GM19463 (cell line): ENCODE data around the gene PLK3.
A peak's percentile ranks its signal among the peaks of the same experiment; 100 is the strongest.
"Not testable (repeated sequence)": the region's sequence is repeated elsewhere in the genome, so short reads cannot be mapped to it uniquely, and the experiment has no call there.

ENCODE experiments used
- ATAC-seq: cut with Tn5 transposase; IDR thresholded peaks from one replicate; pipeline ENCODE4 v1.9.1; 2021; ENCODE audit warnings: mild to moderate bottlenecking, moderate library complexity; ENCODE audit not compliant: unreplicated experiment

PLK3 gene

DNA sequence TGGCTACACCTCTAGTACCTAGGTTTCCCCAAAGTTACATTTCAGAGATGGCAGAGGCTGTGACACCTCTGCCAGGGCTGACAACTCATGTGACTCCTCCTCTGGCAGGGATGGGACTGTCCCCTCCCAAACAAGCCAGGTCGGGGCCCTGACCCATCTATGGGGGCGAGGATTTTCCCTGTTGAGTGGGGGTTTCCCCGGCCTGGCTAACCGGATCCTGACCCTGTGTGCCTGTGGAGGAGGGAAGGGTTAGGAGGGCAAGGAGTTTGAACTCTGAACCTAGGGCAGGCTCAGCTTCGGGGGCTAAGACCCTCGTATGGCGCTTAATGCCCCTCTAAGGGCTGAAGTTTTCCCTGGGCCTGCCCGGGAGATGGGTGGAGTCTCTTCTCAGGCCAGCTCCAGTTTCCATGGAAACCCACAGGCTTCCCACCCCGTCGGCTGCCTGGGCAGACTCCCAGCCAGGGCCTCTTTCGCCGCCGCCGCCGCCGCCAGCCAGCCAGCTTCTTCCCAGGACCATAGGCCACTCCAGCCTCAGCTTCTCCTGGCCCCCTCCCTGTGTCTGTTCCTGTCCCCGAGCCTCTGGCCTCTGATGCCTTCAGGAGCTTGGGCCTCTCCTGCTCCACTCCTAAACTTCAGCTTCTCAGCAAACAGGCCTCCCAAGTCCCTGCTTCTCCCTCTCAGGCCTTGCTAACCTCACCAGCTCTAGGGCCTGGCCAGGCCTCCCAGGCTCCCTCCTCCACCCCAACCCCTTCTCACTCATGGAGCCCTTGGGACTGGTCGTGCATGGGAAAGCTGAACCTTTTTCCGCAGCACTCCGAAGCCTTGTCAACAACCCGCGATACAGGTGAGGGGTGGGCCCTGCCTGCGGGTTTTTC lies 8.1 kb downstream of the PLK3 start, which contains the start of gene BTBD19:
Gene BTBD19 (plus strand): TSS at position 461 of the 875 bp plus-strand sequence. CDS start 298 bp downstream, at position 759.
- ATAC-seq: peak; percentile 26

GRCh38 chr1:44808938-44809917 lies 9.1 kb downstream of the PLK3 start:
- peak; percentile 46 for ATAC-seq

DNA sequence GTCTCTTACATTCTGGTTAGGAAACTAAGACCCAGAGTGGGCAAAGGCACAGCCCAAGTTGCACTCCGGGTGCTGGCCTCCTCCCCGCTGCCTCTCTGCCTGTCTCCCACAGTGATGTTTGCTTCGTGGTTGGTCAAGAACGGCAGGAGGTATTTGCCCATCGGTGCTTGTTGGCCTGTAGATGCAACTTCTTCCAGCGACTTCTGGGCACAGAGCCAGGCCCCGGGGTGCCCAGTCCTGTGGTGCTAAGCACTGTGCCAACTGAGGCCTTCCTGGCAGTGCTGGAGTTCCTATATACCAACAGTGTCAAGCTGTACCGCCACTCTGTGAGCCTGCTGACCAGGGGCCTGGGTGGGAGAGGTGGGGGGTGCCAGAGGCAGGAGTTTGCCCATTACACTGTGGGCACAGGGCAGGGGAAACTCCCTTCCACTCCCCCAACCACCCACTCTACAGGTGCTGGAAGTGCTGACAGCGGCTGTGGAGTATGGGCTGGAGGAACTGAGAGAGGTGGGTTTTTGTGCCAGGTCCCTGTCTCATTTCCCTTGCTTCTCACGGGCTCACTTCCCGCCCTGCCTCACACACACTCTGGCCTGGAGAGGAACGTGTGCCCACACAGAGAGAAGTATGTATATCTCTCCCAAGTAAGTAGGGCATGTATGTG lies 10.1 kb downstream of the PLK3 start:
- no peak for ATAC-seq

DNA sequence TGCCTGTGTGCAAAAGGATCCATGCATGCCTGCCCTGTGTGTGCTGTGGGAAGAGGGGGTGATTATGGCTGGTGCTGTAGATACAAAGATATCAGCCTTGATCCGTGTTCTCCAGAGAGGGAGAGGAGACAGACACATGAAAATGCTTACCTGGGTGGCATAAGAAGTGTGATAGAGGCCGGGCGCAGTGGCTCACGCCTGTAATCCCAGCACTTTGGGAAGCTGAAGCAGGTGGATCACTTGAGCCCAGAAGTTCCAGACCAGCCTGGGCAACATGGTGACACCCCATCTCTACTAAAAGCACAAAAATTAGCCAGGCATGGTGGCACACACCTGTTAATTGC lies 10.6 kb downstream of the PLK3 start:
- not testable (repeated sequence) for ATAC-seq

DNA sequence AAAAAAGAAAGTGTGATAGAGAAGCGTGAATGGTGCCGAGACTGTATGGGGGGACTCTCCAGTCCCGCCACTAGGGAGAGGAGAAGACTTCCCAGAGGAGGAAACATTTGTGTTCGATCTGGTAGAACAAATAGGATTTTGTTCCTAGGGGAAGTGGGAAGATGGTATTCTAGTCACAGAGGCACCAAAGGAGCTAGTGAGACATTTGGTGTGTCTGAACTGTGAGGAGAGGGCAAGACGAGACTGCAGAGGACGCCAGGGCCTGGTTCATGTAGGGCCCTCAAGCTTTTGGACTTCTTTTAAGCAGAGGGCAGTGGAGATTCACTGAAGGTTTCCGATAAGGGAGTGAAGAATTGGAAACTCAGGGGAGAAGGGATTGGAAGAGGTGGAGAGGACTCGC lies 11.1 kb downstream of the PLK3 start:
- ATAC-seq: no peak

DNA sequence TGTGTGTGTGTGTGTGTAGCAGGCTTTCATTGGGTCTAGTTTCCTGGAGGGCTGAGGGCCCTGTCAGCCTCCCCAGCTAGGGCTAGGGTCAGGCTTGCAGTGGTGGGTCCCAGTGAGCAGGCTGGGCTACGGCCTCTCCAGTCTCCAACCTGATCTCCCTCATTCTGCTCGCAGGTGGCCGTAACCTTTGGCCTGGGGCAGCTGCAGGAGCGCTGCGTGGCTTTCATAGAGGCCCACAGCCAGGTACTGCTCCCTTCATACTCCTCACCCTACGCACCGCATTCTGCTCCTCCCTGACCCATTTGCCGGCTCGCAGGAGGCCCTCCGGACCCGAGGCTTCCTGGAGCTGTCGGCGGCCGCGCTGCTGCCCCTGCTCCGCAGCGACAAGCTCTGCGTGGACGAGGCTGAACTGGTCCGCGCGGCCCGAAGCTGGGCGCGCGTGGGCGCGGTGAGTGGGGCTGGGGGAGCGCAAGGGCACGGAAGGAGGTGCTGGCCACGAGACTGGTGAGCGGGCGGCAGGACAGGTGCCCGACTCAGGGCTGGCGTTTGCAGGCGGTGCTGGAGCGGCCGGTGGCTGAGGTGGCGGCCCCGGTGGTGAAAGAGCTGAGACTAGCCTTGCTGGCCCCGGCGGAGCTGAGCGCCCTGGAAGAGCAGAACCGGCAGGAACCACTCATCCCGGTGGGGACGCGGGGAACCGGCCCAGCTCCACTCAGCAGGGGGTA lies 12.8 kb downstream of the PLK3 start:
- ATAC-seq: no peak

- not testable (repeated sequence) for ATAC-seq
Observed at GRCh38 chr1:44815926-44816325, 15.7 kb downstream of the PLK3 start.

- no peak for ATAC-seq
Observed at GRCh38 chr1:44817307-44817706, 17.1 kb downstream of the PLK3 start.

GRCh38 chr1:44817771-44818495 lies 17.8 kb downstream of the PLK3 start:
- no peak for ATAC-seq

DNA sequence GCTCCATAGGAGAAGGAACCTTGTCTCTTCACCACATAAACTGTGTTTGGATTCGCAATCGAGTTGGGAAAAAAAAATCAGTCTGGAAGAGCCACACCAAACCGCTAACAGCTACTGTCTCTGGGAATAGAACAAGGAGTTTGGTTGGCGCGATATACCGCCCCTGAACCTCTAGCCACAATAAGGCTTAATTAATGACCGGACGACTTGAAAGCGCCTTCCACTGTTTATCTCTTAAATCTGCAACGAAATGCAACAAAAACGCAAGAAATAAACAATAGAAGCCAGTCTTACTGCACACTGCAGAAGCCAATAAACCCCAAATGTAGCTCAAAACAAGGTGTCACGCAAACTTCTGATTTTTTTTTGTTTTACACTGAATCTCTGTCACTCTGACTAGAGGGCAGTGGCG lies 19.0 kb downstream of the PLK3 start:
- no peak for ATAC-seq

DNA sequence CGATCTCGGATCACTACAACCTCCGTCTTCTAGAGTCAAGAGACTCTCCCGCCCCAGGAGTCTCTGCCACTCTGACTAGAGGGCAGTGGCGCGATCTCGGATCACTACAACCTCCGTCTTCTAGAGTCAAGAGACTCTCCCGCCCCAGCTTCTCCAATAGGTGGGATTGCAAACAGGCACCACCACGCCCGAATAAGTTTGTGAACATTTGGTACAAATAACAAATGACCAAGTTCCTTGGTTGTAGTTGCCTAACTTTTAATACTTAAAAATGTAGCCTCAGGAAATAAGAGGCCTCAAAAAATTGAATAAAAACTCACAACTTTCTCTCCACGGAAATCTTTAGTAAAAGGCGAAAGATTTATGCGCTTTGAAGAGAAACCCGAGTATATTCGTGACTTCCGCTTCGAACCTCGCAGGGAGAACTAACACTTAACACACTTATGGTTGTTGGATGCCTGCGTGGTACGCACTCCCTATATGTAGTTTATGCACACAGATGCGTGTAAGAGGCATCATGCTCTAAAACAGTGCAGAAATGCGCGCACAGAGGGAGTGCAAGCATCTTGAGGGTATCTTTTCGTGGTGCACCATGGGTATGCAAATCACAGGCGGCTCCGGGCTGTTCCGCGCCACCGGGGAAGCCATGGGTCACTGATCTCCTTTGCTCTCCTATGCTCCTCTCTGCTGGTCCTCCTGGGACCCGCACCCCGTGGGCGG lies 19.6 kb downstream of the PLK3 start:
- ATAC-seq: peak; percentile 74

- ATAC-seq: no peak
Observed at GRCh38 chr1:44820328-44821239, 20.4 kb downstream of the PLK3 start.

DNA sequence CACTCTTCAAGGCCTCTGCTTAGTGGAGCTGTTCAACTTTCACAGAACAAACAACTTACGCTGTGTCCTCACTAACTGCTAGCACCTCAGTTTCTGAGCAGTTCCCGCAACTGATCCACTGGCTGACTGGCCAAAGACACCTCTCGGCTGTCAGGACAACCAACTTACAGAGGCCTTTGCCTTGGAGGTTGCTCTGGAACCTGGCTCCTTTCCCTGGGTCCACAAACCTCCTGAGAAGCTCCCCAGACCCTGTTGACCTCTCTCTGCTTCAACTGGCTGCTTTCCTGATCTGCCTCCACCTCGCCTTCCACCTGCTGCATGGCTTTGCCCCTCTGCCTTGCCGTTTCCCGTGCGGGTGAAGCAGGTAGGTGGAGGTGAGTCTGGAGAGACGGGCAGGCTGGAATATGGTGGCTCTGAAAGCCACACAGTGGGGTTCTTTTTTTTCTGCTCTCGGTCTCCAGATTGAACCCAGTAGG lies 21.1 kb downstream of the PLK3 start:
- ATAC-seq: no peak

DNA sequence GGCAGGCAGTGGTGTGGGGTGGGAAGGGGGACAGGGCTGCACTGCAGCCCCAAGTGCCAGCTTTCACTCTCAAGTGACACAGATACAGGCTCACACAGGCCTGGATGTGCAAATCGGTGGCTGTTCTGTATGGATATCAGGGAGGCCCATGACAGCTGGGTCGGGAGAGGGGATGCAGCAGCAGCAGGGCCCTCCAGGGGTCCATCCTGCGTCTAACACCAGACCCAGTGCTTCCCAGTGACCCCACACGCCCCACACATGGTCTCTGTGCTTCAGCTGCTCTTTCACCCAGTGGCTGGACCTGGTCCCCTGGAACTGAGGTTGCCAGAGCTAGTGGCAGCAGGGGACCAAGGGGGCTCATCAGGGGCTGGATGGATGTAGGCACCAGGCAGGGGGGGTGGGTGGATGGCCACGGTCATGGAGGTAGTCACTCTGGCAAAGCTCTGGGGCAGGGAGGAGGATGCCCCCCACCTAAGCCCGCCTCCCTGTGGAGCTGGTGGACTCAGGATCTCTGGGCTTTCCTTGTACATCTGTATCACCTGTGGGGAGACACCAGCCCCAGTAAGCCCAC lies 22.0 kb downstream of the PLK3 start:
- no peak for ATAC-seq

DNA sequence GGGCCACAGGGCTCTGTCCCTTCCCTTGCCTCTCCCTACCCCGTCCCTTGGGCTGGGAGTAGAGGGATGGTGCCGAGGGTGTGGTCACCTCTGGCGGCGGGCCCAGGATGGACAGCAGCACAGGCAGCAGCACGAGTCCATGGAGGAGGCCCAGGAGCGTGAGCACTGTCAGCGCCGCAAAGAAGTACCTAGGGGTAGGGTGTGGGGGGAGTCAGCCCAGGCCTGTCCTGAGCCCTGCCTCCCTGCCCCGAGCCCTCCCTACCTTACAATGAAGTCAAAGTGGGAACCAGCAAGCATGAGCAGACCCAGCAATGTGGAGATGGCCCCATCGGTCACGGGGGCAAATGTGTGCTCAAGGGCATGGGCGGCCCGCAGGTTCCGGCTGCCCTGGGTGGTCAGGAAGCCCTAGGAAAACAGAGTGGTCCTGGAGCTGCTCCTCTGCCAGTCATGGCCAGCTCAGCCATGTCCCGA lies 22.8 kb downstream of the PLK3 start:
- no peak for ATAC-seq

DNA sequence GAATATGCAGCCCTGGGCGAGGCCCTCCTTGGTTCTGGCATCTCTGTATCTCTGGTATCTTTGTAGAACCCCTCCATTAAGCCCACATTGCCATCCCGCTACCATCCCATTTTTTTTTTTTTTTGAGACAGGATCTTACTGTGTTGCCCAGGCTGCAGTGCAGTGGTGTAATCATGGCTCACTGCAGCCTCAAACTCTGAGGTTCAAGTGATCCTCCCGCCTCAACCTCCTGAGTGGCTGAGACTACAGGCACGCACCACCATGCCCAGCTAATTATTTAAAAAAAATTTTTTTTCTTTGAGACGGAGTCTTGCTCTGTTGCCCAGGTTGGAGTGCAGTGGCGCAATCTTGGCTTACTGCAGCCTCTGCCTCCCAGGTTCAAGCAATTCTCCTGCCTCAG lies 24.2 kb downstream of the PLK3 start:
- not testable (repeated sequence) for ATAC-seq

DNA sequence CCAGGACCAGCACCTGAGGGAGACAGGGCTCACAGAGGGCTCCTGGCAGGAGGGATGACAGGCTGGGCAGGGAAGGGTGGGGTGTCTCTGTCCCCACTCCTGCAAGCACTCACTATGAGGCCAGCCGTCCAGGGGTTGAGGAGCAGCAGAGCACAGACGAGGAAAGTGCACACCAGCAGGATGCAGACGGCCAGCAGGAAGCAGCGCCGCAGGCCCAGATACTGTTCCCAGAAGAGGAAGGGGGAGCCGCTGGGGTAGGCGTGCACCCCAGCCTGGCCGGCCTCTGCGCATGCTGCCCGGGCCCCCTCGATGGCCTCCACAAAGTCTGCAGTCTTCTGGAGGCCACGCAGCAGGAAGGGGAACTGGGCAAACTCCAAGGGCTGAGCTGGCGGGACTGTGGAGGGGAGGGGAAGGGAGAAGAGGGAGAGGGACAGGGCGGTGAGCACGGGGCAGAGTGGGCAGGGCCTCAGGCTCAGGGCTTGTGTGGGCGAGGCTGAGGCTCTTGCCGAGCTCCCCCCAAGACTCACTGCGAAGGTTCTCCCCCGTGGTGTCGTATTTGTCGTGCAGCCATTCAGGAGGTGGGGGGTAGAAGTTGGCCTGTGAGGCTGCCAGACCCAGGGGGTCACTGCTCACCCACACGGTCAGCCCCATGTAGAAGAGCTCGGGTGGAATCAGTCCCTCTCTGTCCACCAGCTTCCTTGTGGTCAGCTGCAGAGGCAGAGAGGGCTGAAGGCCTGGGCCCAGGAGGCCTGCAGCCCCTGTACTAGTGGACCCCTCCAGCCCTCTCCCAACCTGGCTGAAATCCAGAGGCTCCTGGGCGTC lies 26.4 kb downstream of the PLK3 start:
- no peak for ATAC-seq
